Naive B cell (primary cell): Measurements from ENCODE around the gene SFMBT2. TPM values are rescaled to one million over a fixed set of nuclear protein-coding genes. Genes with fewer than 3 reads are reported as not detected.
"Not testable (repeated sequence)": the region's sequence is repeated elsewhere in the genome, so short reads cannot be mapped to it uniquely, and the experiment has no call there.

Experiments used
- ATAC-seq, 2 donors: fragments of 150-1000 bp; cut with Tn5 transposase; 2 replicates each; pipeline ENCODE4 v1.10.0; 2021; ENCODE audit warnings: low read depth in 2 of 2, mild to moderate bottlenecking in 2 of 2, moderate library complexity in 2 of 2
- DNase-seq: peaks from one replicate; pipeline ENCODE4 v3.0.0; 2022
- H3K27ac Mint-ChIP-seq, 6 donors: one replicate each; pipeline ENCODE4 v1.8.0; 2020 to 2022; ENCODE audit warnings: mild to moderate bottlenecking in 6 of 6, mixed read lengths in 6 of 6, moderate library complexity in 5 of 6, inconsistent platforms in 2 of 6
- H3K27me3 Mint-ChIP-seq, 3 donors: one replicate each; pipeline ENCODE4 v1.8.0; 2021 to 2022; ENCODE audit warnings: mixed read lengths in 3 of 3, mild to moderate bottlenecking in 1 of 3
- H3K36me3 Mint-ChIP-seq, 2 donors: one replicate each; pipeline ENCODE4 v1.8.0; 2020 to 2022; ENCODE audit warnings: mixed read lengths in 2 of 2, inconsistent platforms in 1 of 2, mild to moderate bottlenecking in 1 of 2
- H3K4me1 Mint-ChIP-seq, 3 donors: one replicate each; pipeline ENCODE4 v1.8.0; 2020 to 2022; ENCODE audit warnings: mixed read lengths in 3 of 3, inconsistent platforms in 1 of 3, mild to moderate bottlenecking in 1 of 3, moderate library complexity in 1 of 3
- H3K4me3 Mint-ChIP-seq, 8 donors: one replicate each; pipeline ENCODE4 v1.8.0; 2020 to 2022; ENCODE audit warnings: mild to moderate bottlenecking in 8 of 8, mixed read lengths in 8 of 8, moderate library complexity in 8 of 8, inconsistent platforms in 2 of 8
- H3K9me3 Mint-ChIP-seq, 7 donors: one replicate each; pipeline ENCODE4 v1.8.0; 2020 to 2022; ENCODE audit warnings: mixed read lengths in 7 of 7, mild to moderate bottlenecking in 5 of 7, inconsistent platforms in 2 of 7, moderate library complexity in 1 of 7
- polyA plus RNA-seq, 6 donors: library from polyadenylated mRNA; unstranded; fragments of 300-500 nt; fragmentation: Illumina TruSeq; gene quantifications; one replicate each; pipeline ENCODE4 v1.2.3, GENCODE V29; 2021; ENCODE audit warnings: low read depth in 6 of 6

Gene SFMBT2
- polyA plus RNA-seq, 6 donors from 2014 or later, result 1.0 to 2.3 (median 2.0) TPM; not detected in 1

DNA sequence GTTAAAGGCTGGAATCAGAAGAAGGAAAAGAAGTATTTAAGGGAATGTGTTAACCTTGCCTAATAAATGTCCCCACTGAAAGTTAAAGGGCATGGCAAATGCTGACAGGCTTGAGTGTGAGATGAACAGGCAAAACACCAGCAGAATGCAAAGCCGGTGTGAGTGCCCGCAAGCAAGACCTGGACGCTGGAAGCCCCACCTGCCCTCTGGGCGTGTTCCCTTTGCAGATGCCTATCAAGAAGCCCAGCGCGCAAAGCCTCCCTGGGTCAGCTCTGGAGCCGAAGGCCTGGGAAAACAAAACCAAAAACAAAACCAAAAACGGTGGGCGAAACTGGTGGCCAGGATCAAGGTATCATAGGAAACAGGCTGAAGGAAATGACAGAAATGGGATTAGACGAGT, 200.3 kb downstream of the SFMBT2 start:
- Mint-ChIP-seq H3K27ac (peak overlapping the region in 1 of 6 donors; percentile 9), H3K4me1 (no peaks in the 10 kb centered on the region), H3K4me3 (no peak overlapping the region), H3K36me3 (peaks cover 15 to 23% of the 10 kb centered on the region in 2 donors), H3K9me3 (no peaks in the 10 kb centered on the region), H3K27me3 (no peaks in the 10 kb centered on the region)
- ATAC-seq (no peak), DNase-seq (no peak)

DNA sequence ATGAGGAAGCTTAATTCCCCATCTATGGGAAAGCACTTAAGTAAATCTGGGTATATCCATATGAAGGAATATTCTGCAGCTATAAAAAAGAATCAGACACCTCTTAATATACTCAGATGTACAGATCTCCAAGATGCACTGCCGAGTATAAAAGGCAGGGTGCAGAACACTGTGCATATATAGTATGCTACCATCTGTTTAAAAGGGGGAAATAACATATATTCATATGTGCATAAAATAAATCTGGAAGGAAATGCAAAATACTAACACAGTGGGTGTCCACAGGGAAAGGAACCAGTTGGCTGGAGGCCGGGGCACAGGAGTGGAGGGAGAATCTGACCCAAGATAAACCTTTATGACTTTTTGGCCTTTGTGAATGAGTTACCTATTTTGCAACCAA, 201.4 kb downstream of the SFMBT2 start:
- H3K4me1 Mint-ChIP-seq, result no peaks in the 10 kb centered on the region
- DNase-seq (no peak), ATAC-seq (no peak)
- no peak overlapping the region for H3K4me3 Mint-ChIP-seq
- peaks cover 18 to 23% of the 10 kb centered on the region in 2 donors for H3K36me3 Mint-ChIP-seq
- no peaks in the 10 kb centered on the region for H3K27me3 Mint-ChIP-seq
- H3K27ac Mint-ChIP-seq, result peak overlapping the region in 2 of 6 donors; percentile 4 to 52
- no peaks in the 10 kb centered on the region for H3K9me3 Mint-ChIP-seq

DNA sequence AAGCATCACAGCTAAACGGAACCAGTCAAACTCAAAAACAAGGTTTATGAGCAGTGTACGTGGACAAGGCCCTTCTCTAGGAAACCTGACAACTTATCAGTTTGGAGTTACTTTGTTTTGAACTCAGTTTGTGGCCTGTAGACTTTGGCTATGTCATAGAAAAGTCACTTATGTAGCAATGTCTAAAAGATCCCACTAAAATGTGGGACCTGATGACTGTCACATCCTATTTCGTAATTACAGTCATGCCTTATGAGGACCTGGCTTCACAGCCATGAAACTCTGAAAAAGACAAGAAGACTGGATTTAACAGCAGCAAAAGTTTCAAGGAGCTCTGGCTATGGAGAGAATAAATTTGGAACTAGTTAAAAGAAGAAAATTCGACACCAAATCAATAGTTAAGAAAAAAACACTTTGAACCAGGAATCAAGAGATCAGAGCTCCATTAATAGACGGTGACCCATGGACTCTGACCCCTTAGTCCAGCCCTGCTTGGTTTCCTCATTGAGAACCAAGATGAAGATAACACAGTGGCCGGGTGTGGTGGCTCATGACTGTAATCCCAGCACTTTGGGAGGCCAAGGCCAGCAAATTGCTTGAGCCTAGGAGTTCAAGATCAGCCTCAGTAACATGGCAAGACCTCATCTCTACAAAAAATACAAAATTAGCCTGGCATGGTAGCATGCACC, 204.3 kb downstream of the SFMBT2 start:
- Mint-ChIP-seq H3K4me3 (no peak overlapping the region), H3K4me1 (no peaks in the 10 kb centered on the region), H3K27me3 (no peaks in the 10 kb centered on the region), H3K36me3 (peaks cover 8 to 19% of the 10 kb centered on the region in 2 donors), H3K9me3 (no peaks in the 10 kb centered on the region), H3K27ac (peak overlapping the region in 2 of 6 donors; percentile 67 to 83)
- ATAC-seq, result no peak
- DNase-seq, result no peak

DNA sequence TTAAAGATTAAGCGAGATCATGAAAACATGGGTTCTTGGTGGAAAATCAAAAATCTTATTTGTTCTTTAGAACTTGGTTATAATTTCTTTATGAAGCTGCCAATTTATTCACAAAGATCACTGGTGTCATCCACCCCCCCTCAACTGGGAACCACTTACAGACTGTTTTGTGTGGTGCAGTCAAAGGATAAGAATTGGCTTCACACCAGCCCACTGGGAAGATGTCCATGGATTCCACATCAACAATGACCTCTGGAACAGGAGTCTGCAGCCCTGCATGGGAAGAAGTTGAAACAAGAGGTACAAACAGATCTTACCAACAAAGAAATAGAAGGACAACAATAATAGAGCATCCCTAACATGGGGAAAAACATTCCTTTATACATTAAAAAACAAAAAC, 205.2 kb downstream of the SFMBT2 start:
- Mint-ChIP-seq H3K4me1 (no peaks in the 10 kb centered on the region), H3K4me3 (no peak overlapping the region), H3K27me3 (no peaks in the 10 kb centered on the region), H3K9me3 (no peaks in the 10 kb centered on the region), H3K27ac (peak overlapping the region in 3 of 6 donors; percentile 7 to 48 (median 20)), H3K36me3 (peaks cover 8 to 21% of the 10 kb centered on the region in 2 donors)
- DNase-seq (no peak), ATAC-seq (no peak)

DNA sequence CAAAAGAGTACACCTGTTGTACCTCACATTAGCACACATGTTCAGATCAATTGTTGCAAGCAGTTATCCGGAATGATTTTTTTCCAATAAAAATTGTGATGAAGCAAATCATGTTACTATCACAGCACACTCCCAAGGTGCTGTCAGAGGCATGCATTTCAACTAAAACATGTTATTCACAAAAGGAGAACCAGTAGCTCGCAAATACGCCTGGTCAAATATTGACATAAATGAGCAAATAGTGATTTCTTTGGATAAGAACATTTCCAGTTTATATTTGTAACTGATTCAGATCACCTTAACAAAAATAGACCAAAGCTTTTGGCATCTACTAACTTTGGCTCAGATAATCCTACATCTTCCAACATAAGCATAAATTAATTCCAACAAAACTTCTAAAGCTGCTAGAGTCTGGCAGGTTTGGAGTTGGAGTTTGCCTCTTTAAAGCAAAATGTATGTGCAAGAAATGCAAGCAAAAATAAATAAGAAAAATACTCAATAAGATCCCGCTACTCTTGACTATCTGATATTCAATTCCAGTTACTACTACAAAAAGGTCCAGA, 208.0 kb downstream of the SFMBT2 start:
- peaks cover 0 to 28% of the 10 kb centered on the region in 2 donors for H3K36me3 Mint-ChIP-seq
- no peaks in the 10 kb centered on the region for H3K4me1 Mint-ChIP-seq
- no peak for DNase-seq
- no peak overlapping the region for H3K4me3 Mint-ChIP-seq
- H3K27me3 Mint-ChIP-seq, result no peaks in the 10 kb centered on the region
- H3K9me3 Mint-ChIP-seq, result no peaks in the 10 kb centered on the region
- ATAC-seq, result no peak
- no peak overlapping the region for H3K27ac Mint-ChIP-seq

DNA sequence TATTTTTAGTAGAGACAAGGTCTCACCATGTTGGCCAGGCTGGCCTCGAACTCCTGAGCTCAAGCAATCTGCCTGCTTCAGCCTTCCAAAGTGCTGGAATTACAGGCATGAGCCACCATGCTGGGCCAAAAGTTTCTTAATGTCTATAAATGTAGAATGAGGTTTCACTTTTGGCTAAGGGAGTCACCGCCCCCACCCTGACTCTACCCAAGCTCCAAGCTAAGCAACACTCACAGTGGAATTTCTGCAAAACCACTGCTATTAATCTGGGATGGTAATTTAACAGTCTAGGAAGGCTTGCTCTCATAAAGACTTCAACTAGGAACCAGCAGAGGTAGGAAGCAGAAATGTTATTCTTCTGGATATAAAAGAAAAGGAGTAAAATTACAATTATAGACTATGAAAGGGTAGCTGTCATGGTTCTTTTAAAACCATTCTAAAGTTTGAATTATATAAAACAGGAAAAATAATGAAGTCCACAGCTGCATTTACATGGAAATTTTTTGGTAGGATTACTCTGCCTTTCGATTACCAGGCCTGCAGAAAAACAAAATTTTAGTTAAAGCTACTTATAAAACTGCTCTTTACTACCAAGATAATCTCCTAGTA, 211.6 kb downstream of the SFMBT2 start:
- DNase-seq (no peak), ATAC-seq (no peak)
- H3K9me3 Mint-ChIP-seq, result peaks cover 0 to 2% (median 0%) of the 10 kb centered on the region in 7 donors
- no peaks in the 10 kb centered on the region for H3K27me3 Mint-ChIP-seq
- no peak overlapping the region for H3K27ac Mint-ChIP-seq
- no peak overlapping the region for H3K4me3 Mint-ChIP-seq
- H3K4me1 Mint-ChIP-seq, result peaks cover 16 to 23% (median 21%) of the 10 kb centered on the region in 3 donors
- H3K36me3 Mint-ChIP-seq, result peaks cover 27 to 28% of the 10 kb centered on the region in 2 donors

DNA sequence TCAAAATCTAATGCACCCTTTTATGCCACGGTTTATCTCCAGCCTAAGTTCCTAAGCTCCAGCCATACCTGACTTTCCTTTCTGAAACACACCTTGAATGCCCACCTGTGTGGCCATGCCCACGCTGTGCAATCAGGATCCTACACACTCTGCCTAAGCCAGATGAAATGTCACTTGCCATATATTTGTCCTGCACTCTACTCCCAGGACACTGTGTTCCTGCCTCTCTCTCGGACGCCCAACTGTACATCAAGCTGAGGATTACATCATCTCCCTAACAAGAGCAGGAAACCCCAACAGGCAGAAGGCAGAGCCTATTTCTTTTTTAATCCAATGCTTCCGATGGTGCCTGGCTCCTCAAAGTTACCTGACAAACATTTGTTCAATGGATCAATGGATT, 214.6 kb downstream of the SFMBT2 start:
- peaks cover 42 to 53% (median 47%) of the 10 kb centered on the region in 3 donors for H3K4me1 Mint-ChIP-seq
- H3K36me3 Mint-ChIP-seq, result peaks cover 23 to 31% of the 10 kb centered on the region in 2 donors

DNA sequence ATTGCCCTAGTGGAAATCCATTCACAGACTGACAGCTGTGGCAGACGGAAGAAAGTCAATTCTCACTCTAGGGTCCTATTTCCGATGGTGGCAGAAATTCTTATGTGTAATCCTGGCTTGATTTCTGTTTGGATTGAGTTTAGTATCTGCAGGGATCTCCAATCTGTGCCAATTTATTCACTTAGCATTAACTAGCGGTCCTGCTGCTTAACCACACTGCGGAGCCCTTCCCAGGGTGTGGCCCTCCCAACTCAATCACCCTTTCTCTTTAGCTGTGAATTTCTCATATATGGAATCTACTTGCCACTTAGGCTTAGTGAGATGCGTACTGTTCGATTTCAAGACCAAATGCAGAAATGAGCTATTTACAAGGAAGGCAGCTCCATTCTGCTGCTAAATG, 215.7 kb downstream of the SFMBT2 start:
- no peak overlapping the region for H3K4me3 Mint-ChIP-seq
- H3K27me3 Mint-ChIP-seq, result no peaks in the 10 kb centered on the region
- H3K9me3 Mint-ChIP-seq, result peaks cover 7 to 11% (median 9%) of the 10 kb centered on the region in 7 donors
- DNase-seq, result no peak
- ATAC-seq, result no peak
- H3K4me1 Mint-ChIP-seq, result peaks cover 48 to 62% (median 54%) of the 10 kb centered on the region in 3 donors
- peak overlapping the region in 2 of 6 donors; percentile 14 to 82 for H3K27ac Mint-ChIP-seq
- peaks cover 17 to 38% of the 10 kb centered on the region in 2 donors for H3K36me3 Mint-ChIP-seq

More for the DNA sequence above, 214.6 kb downstream of the SFMBT2 start:
- DNase-seq (no peak), ATAC-seq (no peak)
- H3K27ac Mint-ChIP-seq, result peak overlapping the region in 2 of 6 donors; percentile 42 to 59
- no peaks in the 10 kb centered on the region for H3K27me3 Mint-ChIP-seq
- peaks cover 2 to 5% (median 3%) of the 10 kb centered on the region in 7 donors for H3K9me3 Mint-ChIP-seq
- H3K4me3 Mint-ChIP-seq, result no peak overlapping the region

DNA sequence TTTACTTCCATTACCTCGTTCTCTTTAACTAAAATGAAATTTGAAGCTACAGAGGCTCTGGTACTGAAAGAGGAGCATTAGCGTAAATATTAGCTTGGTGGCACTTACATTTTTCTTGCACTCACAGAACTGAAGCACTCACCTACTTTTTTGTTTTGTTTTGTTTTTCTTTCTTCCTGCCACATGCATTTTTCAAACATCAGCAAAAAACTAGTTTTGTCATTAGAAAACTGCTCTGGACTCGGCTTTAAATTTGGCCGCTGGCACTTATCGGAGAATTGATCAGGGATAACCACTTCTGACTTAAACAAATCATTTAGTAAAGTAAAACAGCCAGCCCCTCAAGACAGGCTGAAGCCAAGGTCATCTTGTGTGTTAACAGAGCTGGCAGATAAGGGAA, 216.3 kb downstream of the SFMBT2 start:
- H3K4me1 Mint-ChIP-seq, result peaks cover 49 to 63% (median 56%) of the 10 kb centered on the region in 3 donors
- peak overlapping the region in 1 of 8 donors; percentile 3 for H3K4me3 Mint-ChIP-seq
- no peaks in the 10 kb centered on the region for H3K27me3 Mint-ChIP-seq
- DNase-seq, result no peak
- ATAC-seq, result no peak
- H3K9me3 Mint-ChIP-seq, result peaks cover 7 to 12% (median 9%) of the 10 kb centered on the region in 7 donors
- H3K27ac Mint-ChIP-seq, result peak overlapping the region in 3 of 6 donors; percentile 42 to 82 (median 53)
- peaks cover 13 to 41% of the 10 kb centered on the region in 2 donors for H3K36me3 Mint-ChIP-seq

DNA sequence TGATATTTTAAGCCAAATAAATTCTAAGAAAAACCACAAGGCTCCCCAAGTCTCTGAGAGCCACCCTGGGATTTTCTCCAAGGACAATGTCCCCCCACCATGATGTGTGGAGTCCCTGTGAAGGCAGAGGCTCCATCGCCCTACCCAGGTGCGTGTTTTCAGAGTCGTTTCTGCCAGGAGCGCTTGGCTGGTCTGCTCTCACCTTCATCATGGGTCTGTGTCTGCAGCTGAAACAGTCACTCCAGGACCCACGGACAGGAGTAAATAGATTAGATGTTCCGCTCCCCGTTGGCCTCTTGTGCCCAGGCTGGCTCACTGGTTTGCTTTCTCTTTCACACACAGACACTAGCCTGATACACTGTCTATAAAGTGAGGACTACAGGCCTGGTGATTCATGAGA, 217.5 kb downstream of the SFMBT2 start:
- Mint-ChIP-seq H3K36me3 (peaks cover 13 to 45% of the 10 kb centered on the region in 2 donors), H3K9me3 (peaks cover 7 to 14% (median 11%) of the 10 kb centered on the region in 7 donors), H3K4me3 (peak overlapping the region; percentile 41 to 90 (median 80)), H3K27me3 (no peaks in the 10 kb centered on the region), H3K4me1 (peaks cover 52 to 67% (median 60%) of the 10 kb centered on the region in 3 donors), H3K27ac (peak overlapping the region; percentile 82 to 96 (median 92))
- DNase-seq, result no peak
- peak; percentile 24 to 29 for ATAC-seq

DNA sequence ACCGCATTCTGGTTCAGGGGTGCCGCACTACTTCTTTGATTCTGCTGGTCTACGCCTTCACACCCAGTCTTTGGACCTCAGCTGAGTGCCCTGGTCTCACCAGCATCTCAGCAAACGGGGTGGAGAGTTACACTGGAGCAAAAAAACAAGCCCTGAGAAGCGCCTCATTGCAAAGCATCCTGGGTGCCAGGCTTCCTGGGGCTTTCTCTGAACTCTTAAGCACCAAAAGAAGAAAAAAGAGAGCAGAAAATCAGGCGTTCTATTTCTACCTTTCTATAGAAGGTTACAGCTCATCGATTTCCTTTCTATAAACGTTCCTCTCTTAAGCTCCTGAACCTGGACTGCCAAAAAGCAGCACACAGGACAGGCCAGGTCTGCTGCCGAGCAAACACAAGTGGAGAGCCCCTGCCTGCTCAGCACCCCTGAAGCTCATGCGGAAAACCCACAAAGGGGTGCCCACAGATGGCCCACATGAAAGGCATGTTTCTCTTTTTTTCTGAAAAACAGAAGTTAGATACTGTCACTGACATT, 217.9 kb downstream of the SFMBT2 start:
- H3K9me3 Mint-ChIP-seq, result peaks cover 7 to 14% (median 11%) of the 10 kb centered on the region in 7 donors
- peak; percentile 55 for DNase-seq
- peak overlapping the region; percentile 41 to 90 (median 78) for H3K4me3 Mint-ChIP-seq
- ATAC-seq, result peak; percentile 94 to 97
- H3K36me3 Mint-ChIP-seq, result peaks cover 13 to 45% of the 10 kb centered on the region in 2 donors
- peak overlapping the region; percentile 82 to 96 (median 92) for H3K27ac Mint-ChIP-seq
- H3K27me3 Mint-ChIP-seq, result no peaks in the 10 kb centered on the region
- H3K4me1 Mint-ChIP-seq, result peaks cover 52 to 67% (median 60%) of the 10 kb centered on the region in 3 donors

DNA sequence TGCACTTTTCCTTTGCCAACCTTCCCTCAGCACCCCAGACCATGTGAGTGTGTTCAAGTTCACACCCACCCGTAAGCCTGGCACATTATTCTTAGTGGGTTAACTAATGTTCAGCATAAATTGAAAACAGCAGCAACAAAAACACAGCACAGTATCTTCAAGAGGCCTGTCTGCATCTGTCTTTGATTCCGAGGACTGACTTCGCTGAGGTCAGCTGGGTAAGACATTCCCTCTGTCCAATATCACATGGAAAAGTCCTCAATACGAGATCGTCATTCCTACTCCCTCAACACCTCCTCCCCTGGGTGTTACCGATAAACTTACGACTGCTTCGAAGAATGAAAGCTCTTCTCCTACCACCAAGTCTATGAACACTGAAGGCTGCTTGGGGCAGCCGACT, 218.8 kb downstream of the SFMBT2 start:
- Mint-ChIP-seq H3K27me3 (no peaks in the 10 kb centered on the region), H3K9me3 (peaks cover 7 to 14% (median 11%) of the 10 kb centered on the region in 7 donors), H3K4me3 (peak overlapping the region in 3 of 8 donors; percentile 0 to 81 (median 35)), H3K27ac (peak overlapping the region in 4 of 6 donors; percentile 82 to 96 (median 92)), H3K4me1 (peaks cover 52 to 66% (median 60%) of the 10 kb centered on the region in 3 donors), H3K36me3 (peaks cover 13 to 39% of the 10 kb centered on the region in 2 donors)
- ATAC-seq (no peak), DNase-seq (no peak)

DNA sequence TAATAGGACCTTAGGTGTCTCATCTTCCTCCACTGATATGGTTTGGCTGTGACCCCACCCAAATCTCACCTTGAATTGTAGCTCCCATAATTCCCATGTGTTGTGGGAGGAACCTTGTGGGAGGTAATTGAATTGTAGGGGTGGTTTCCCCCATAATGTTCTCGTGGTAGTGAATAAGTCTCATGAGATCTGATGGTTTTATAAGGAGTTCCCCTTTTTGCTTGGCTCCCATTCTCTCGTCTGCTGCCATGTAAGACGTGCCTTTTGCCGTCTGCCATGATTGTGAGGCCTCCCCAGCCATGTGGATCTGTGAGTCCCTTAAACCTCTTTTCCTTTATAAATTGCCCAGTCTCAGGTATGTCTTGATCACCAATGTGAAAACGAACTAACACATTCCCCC, 220.1 kb downstream of the SFMBT2 start:
- peaks cover 7 to 14% (median 11%) of the 10 kb centered on the region in 7 donors for H3K9me3 Mint-ChIP-seq
- H3K27ac Mint-ChIP-seq, result peak overlapping the region in 4 of 6 donors; percentile 41 to 81 (median 72)
- not testable (repeated sequence) for H3K27me3 Mint-ChIP-seq, DNase-seq, ATAC-seq
- H3K4me1 Mint-ChIP-seq, result peaks cover 47 to 64% (median 56%) of the 10 kb centered on the region in 3 donors
- peaks cover 5 to 26% of the 10 kb centered on the region in 2 donors for H3K36me3 Mint-ChIP-seq
- peak overlapping the region in 2 of 8 donors; percentile 3 to 39 for H3K4me3 Mint-ChIP-seq
